Measurements from ENCODE around the gene MYO18B. TPM values are rescaled to one million over a fixed set of nuclear protein-coding genes. Genes with fewer than 3 reads are reported as not detected.

The MYO18B gene
- total RNA-seq, 2 experiments from 2014 or later: 0.11 to 0.22 TPM

DNA sequence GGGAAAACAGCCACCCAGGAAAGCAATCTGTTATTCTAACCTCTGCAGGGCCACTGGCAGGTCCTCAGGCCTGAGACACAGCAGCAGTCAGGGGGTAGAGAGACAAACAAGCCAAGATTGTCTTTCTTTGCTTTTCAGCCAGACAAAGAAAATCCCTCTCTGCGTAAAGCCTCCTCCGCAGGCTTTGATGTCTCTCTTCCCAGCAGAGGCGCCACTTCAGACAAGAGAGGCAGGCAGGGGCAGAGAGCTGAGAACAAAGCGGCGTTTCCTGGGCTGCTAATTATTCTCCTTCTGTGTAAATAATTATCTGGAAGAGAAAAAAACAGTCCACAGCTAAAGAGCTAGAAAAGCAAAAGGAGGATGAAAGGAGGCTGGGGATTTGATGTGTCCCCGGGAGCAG lies 324.5 kb downstream of the MYO18B start:
- DNase-seq (no peak), ATAC-seq (ENCODE audit: poor library complexity) (no peak)
- Mint-ChIP-seq H3K4me1 (ENCODE audit: low read depth) (no peaks in the 10 kb centered on the region), H3K27ac (no peak overlapping the region), H3K4me3 (no peak overlapping the region), H3K27me3 (peaks cover 47% of the 10 kb centered on the region), H3K36me3 (ENCODE audit: low read depth) (no peaks in the 10 kb centered on the region), H3K9me3 (no peaks in the 10 kb centered on the region)
- Histone ChIP-seq H3K9me3 (ENCODE audit: control insufficient read depth in 1 of 2, insufficient read depth in 1 of 2, low read length in 2 of 2) (peaks cover 0 to 4% of the 10 kb centered on the region in 2 experiments), H3K36me3 (ENCODE audit: insufficient read depth, low read length) (no peaks in the 10 kb centered on the region), H3K4me1 (ENCODE audit: insufficient read depth, low read length) (no peaks in the 10 kb centered on the region), H3K27me3 (ENCODE audit: control insufficient read depth in 1 of 2, insufficient read depth in 2 of 2, low read length in 2 of 2) (peaks cover 0 to 12% of the 10 kb centered on the region in 2 experiments), H3K4me3 (ENCODE audit: low read length) (no peak overlapping the region), H3K27ac (ENCODE audit: low read depth in 1 of 2, low read length in 2 of 2) (no peak overlapping the region)
- TF ChIP-seq, protein P1, sequence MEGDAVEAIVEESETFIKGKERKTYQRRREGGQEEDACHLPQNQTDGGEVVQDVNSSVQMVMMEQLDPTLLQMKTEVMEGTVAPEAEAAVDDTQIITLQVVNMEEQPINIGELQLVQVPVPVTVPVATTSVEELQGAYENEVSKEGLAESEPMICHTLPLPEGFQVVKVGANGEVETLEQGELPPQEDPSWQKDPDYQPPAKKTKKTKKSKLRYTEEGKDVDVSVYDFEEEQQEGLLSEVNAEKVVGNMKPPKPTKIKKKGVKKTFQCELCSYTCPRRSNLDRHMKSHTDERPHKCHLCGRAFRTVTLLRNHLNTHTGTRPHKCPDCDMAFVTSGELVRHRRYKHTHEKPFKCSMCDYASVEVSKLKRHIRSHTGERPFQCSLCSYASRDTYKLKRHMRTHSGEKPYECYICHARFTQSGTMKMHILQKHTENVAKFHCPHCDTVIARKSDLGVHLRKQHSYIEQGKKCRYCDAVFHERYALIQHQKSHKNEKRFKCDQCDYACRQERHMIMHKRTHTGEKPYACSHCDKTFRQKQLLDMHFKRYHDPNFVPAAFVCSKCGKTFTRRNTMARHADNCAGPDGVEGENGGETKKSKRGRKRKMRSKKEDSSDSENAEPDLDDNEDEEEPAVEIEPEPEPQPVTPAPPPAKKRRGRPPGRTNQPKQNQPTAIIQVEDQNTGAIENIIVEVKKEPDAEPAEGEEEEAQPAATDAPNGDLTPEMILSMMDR (IDR thresholded peaks at IDR 0.05): no peak
- POLR2A ChIA-PET: no interaction called here
- CTCF ChIA-PET: no interaction called here
- intact Hi-C loops (cut with DNase I, micrococcal nuclease): no loop called here

DNA sequence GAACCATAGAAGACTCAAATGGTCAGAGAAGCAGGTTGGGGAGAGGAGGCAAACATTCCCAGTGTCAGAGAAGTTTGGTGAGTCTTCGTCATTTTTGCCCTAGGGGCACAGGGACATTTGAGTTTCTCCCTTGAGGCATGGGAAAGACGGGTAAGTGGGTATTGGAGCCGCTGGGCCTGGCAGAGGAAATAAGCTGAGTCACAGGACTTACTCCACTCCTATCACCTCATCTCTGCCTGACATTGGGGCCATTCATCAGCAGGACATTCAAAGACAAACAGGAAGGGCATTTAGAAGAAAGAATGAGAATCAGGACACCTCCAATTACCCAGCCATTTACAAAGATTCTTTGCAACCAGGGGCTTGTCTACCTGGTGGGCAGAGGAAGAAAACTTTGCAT lies 326.6 kb downstream of the MYO18B start:
- intact Hi-C loops (cut with DNase I, micrococcal nuclease): no loop called here
- Histone ChIP-seq H3K9me3 (ENCODE audit: control insufficient read depth in 1 of 2, insufficient read depth in 1 of 2, low read length in 2 of 2) (peaks cover 0 to 4% of the 10 kb centered on the region in 2 experiments), H3K4me1 (ENCODE audit: insufficient read depth, low read length) (no peaks in the 10 kb centered on the region), H3K36me3 (ENCODE audit: insufficient read depth, low read length) (no peaks in the 10 kb centered on the region), H3K27ac (ENCODE audit: low read depth in 1 of 2, low read length in 2 of 2) (no peak overlapping the region), H3K4me3 (ENCODE audit: low read length) (no peak overlapping the region), H3K27me3 (ENCODE audit: control insufficient read depth in 1 of 2, insufficient read depth in 2 of 2, low read length in 2 of 2) (peaks cover 0 to 8% of the 10 kb centered on the region in 2 experiments)
- TF ChIP-seq, protein P1 (IDR thresholded peaks at IDR 0.05): no peak
- no peak for DNase-seq
- POLR2A ChIA-PET: no interaction called here
- H3K4me1 Mint-ChIP-seq (ENCODE audit: low read depth): no peaks in the 10 kb centered on the region
- CTCF ChIA-PET: no interaction called here
- H3K9me3 Mint-ChIP-seq: no peaks in the 10 kb centered on the region
- H3K36me3 Mint-ChIP-seq (ENCODE audit: low read depth): no peaks in the 10 kb centered on the region
- no peak overlapping the region for H3K27ac Mint-ChIP-seq
- no peak for ATAC-seq (ENCODE audit: poor library complexity)
- H3K27me3 Mint-ChIP-seq: peaks cover 58% of the 10 kb centered on the region
- no peak overlapping the region for H3K4me3 Mint-ChIP-seq

DNA sequence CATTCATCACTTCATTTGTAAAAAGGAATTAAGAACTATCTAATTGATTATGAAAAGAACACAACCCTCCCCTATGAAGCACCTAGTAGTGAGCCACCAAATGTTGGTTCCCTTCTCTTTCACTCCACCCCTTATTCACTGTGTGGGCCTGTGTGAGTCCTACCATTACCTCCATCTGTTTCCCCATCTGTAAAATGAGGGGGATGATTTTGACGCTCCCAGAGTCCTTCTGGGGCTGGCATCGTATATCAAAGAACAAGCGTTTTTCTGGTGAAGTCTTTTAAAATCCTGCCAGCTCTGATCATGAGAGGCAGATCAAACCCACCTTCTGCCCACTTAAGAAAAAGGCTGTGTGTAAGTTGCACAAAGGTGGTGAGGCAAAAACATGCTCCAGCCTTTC lies 330.6 kb downstream of the MYO18B start:
- TF ChIP-seq, protein P1 (IDR thresholded peaks at IDR 0.05): no peak
- POLR2A ChIA-PET: no interaction called here

More for the DNA sequence above, 330.6 kb downstream of the MYO18B start:
- no peak overlapping the region for H3K4me3 ChIP-seq (ENCODE audit: low read length)
- peaks cover 3 to 8% of the 10 kb centered on the region in 2 experiments for H3K27me3 ChIP-seq (ENCODE audit: control insufficient read depth in 1 of 2, insufficient read depth in 2 of 2, low read length in 2 of 2)
- H3K4me3 Mint-ChIP-seq: no peak overlapping the region
- H3K27ac ChIP-seq (ENCODE audit: low read depth in 1 of 2, low read length in 2 of 2): no peak overlapping the region
- no peaks in the 10 kb centered on the region for H3K9me3 Mint-ChIP-seq
- ATAC-seq (ENCODE audit: poor library complexity) (no peak), DNase-seq (no peak)
- no peaks in the 10 kb centered on the region for H3K36me3 Mint-ChIP-seq (ENCODE audit: low read depth)
- no peaks in the 10 kb centered on the region for H3K36me3 ChIP-seq (ENCODE audit: insufficient read depth, low read length)
- intact Hi-C loops (cut with DNase I, micrococcal nuclease): no loop called here
- no peaks in the 10 kb centered on the region for H3K9me3 ChIP-seq (ENCODE audit: control insufficient read depth in 1 of 2, insufficient read depth in 1 of 2, low read length in 2 of 2)
- H3K27me3 Mint-ChIP-seq: peaks cover 54% of the 10 kb centered on the region
- CTCF ChIA-PET: no interaction called here
- H3K27ac Mint-ChIP-seq: no peak overlapping the region
- H3K4me1 Mint-ChIP-seq (ENCODE audit: low read depth): no peaks in the 10 kb centered on the region
- H3K4me1 ChIP-seq (ENCODE audit: insufficient read depth, low read length): no peaks in the 10 kb centered on the region

Measured in CD4-positive, alpha-beta T cell (primary cell).